Heart right ventricle (tissue), 16 donors: ENCODE results near the gene SLC51B. TPM values are rescaled to one million over a fixed set of nuclear protein-coding genes. Genes with fewer than 3 reads are reported as not detected.
"Not testable (repeated sequence)": the region's sequence is repeated elsewhere in the genome, so short reads cannot be mapped to it uniquely, and the experiment has no call there.

Source experiments
- ATAC-seq, 8 donors: fragments of 200-7000 bp; cut with Tn5 transposase; one replicate each; pipeline ENCODE4 v1.9.1; 2020; ENCODE audit warnings: mild to moderate bottlenecking in 8 of 8, moderate library complexity in 8 of 8, moderate number of reproducible peaks in 1 of 8
- DNase-seq, 2 donors: peaks; one replicate each; pipeline ENCODE4 v3.0.0-alpha.2; 2020
- H3K27ac ChIP-seq, 10 donors: fragments of 200-600 bp; sonication (generic) in 2 of 10; one replicate each; pipeline versions ENCODE4 v1.5.0 to v1.8.0; 2020 to 2022; ENCODE audit warnings: mild to moderate bottlenecking in 3 of 10
- H3K27me3 ChIP-seq, 7 donors: fragments of 200-600 bp; one replicate each; pipeline ENCODE4 v1.8.0; 2021 to 2022; ENCODE audit warnings: mild to moderate bottlenecking in 2 of 7
- H3K36me3 ChIP-seq, 9 donors: fragments of 200-600 bp; sonication (generic) in 1 of 9; one replicate each; pipeline versions ENCODE4 v1.5.0 to v1.8.0; 2020 to 2022; ENCODE audit warnings: mild to moderate bottlenecking in 2 of 9
- H3K4me1 ChIP-seq, 9 donors: fragments of 200-600 bp; sonication (generic) in 1 of 9; one replicate each; pipeline versions ENCODE4 v1.5.0 to v1.8.0; 2020 to 2022; ENCODE audit warnings: mild to moderate bottlenecking in 4 of 9
- H3K4me3 ChIP-seq, 10 donors: fragments of 200-600 bp; sonication (generic) in 2 of 10; one replicate each; pipeline versions ENCODE4 v1.5.0 to v1.8.0; 2020 to 2022; ENCODE audit warnings: mild to moderate bottlenecking in 7 of 10, moderate library complexity in 2 of 10
- H3K9me3 ChIP-seq, 11 donors: fragments of 200-600 bp in 10 of 11; sonication (generic) in 2 of 11; one replicate each; pipeline versions ENCODE4 v1.5.0 to v1.8.0; 2013 to 2022; ENCODE audit warnings: mild to moderate bottlenecking in 2 of 11, control low read depth in 1 of 11, moderate library complexity in 1 of 11
- WGBS, 2 donors: extraction: QIAGEN DNeasy Blood & Tissue Kit; methylation state at CpG; one replicate each; pipeline ENCODE4 v1.1.7; 2013; ENCODE audit warnings: inconsistent platforms in 1 of 2; 5-methylcytosine and 5-hydroxymethylcytosine counted together
- intact Hi-C, 10 donors: fragments of 100-400 bp; cut with DNase I; formaldehyde crosslinking; loops; one replicate each; pipeline versions ENCODE4 v1.11.1 to v1.14.2; 2022
- polyA plus RNA-seq, 2 donors: library from polyadenylated mRNA; stranded (reverse); fragments of 200-250 nt; gene quantifications; one replicate each; pipeline ENCODE4 v1.2.3, GENCODE V29; 2013
- total RNA-seq, 10 donors: library from RNA; stranded (reverse); fragmentation: NEBNext Ultra II Directional in 3 of 10; extraction: Animal tissue kit (Norgen Biotek cat#: 25700) in 3 of 10; gene quantifications; one replicate each; pipeline versions ENCODE4 v1.2.1 to v1.2.4, GENCODE V29; 2021 to 2023
- TF ChIP-seq, protein P1 (sequence below), 9 donors: fragments of 200-600 bp; sonication (generic) in 2 of 9; IDR thresholded peaks; one replicate each; pipeline versions ENCODE4 v1.5.0 to v1.8.0; 2021 to 2022; ENCODE audit warnings: antibody characterized with exemption in 9 of 9, mild to moderate bottlenecking in 5 of 9, moderate library complexity in 1 of 9
- donor health status: Arrhythmogenic right ventricular cardiomyopathy.
- donor health status: ischemic (EF 13 %, LVEDD 7.1; RV severe dilation, severe dysfunction).
- donor health status: healthy with polysubstance abuse.
- donor health status: DM: no; HTN: yes; CAD: no.
- donor health status: DM: no; HTN: no; CAD: no.
- donor health status: ischemic (EF 25% LVEDD 6.9; RV normal size, moderate dysfunction).
- donor health status: ischemic (EF 25% LVEDD 5.7; RV mildly dilated, moderate dysfunction).
- donor health status: healthy.
- donor health status: DM: yes; HTN: yes; CAD: no.
- donor health status: Ischemic cardiomyopathy.
- donor health status: ischemic (EF 35%, LVEDD 5.7; RV mildly dilated, moderate dysfunction).
- donor health status: nonischemic (EF 11% LVEDD 7.7; RV severe dilation, severe dysfunction).
- donor health status: DM: yes; HTN: yes; CAD: no.
- donor health status: PGD.
- donor health status: ischemic (EF 29% LVEDD 5.4; RV normal size, mild dysfunction).
- donor health status: nonischemic (EF 23%, LVEDD 6.1; RV moderate dilation, normal function).

The SLC51B gene
- total and polyA plus RNA-seq, 12 donors, result 0.43 TPM; not detected in 11

GRCh38 chr15:65006876-65007275, 38.3 kb upstream of the SLC51B start:
- TF ChIP-seq, protein P1, sequence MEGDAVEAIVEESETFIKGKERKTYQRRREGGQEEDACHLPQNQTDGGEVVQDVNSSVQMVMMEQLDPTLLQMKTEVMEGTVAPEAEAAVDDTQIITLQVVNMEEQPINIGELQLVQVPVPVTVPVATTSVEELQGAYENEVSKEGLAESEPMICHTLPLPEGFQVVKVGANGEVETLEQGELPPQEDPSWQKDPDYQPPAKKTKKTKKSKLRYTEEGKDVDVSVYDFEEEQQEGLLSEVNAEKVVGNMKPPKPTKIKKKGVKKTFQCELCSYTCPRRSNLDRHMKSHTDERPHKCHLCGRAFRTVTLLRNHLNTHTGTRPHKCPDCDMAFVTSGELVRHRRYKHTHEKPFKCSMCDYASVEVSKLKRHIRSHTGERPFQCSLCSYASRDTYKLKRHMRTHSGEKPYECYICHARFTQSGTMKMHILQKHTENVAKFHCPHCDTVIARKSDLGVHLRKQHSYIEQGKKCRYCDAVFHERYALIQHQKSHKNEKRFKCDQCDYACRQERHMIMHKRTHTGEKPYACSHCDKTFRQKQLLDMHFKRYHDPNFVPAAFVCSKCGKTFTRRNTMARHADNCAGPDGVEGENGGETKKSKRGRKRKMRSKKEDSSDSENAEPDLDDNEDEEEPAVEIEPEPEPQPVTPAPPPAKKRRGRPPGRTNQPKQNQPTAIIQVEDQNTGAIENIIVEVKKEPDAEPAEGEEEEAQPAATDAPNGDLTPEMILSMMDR (IDR thresholded peaks at IDR 0.05), result no peak
- 90 to 93% methylated on average over 3 of the region's 3 CpGs for WGBS, 2 donors
- ATAC-seq (no peak), DNase-seq (no peak)
- H3K27ac ChIP-seq, result no peak overlapping the region
- no peaks in the 10 kb centered on the region for H3K27me3 ChIP-seq
- H3K9me3 ChIP-seq, result no peaks in the 10 kb centered on the region
- no peaks in the 10 kb centered on the region for H3K4me1 ChIP-seq
- intact Hi-C loops, result no loop called here
- peaks cover 0 to 80% (median 4%) of the 10 kb centered on the region in 9 donors for H3K36me3 ChIP-seq
- H3K4me3 ChIP-seq, result no peak overlapping the region

DNA sequence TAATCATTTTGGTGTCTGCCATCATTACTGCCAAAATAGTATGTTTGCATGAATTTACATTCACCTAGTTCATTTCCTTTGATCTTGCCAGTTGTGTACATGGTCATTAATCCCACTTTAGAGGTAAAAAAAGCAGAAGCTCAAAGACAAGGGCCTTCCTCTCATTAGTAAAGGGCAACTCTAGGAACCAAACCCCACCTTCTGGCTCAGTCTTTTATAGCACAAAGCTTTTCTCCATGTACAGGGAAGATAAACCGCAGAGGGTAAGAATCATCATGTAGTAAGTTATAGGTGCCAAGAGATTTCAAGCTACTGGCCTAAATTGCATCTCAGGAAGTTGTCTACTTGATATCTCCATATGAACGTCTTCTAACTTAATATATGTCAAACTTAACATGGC, 36.2 kb upstream of the SLC51B start:
- ATAC-seq, result no peak
- Histone ChIP-seq H3K4me3 (no peak overlapping the region), H3K9me3 (peaks cover 0 to 11% (median 7%) of the 10 kb centered on the region in 11 donors), H3K27ac (no peak overlapping the region), H3K27me3 (no peaks in the 10 kb centered on the region), H3K36me3 (peaks cover 0 to 79% (median 17%) of the 10 kb centered on the region in 9 donors), H3K4me1 (no peaks in the 10 kb centered on the region)
- TF ChIP-seq, protein P1 (IDR thresholded peaks at IDR 0.05), result no peak
- intact Hi-C loops, result no loop called here
- DNase-seq, result no peak
- WGBS, 2 donors, result 68 to 72% methylated on average over 2 of the region's 2 CpGs

- not testable (repeated sequence) for H3K27ac ChIP-seq, DNase-seq
- WGBS, 2 donors, result 93 to 96% methylated on average over 4 of the region's 4 CpGs
Measured at GRCh38 chr15:65011198-65011597, 34.0 kb upstream of the SLC51B start.

DNA sequence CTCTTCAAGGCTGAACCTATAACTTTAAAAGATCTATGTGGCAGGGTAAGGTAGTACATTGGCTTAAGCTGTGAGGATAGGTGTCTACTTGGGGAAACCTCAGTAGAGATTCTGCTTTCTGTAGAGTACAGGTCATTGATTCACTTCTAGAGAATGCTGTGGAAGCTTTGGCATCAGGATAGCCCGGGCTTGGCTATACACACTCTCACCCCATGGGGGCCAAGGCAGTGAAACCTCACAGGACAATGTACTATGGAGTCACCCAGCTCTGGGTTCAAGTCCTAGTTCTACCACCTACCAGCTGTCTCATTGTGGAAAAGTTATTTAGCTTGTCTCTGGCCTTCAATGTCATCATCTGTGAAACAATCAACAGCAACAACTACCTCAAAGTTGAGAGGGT, 24.8 kb upstream of the SLC51B start:
- TF ChIP-seq, protein P1 (IDR thresholded peaks at IDR 0.05), result no peak
- peaks cover 0 to 100% (median 42%) of the 10 kb centered on the region in 9 donors for H3K36me3 ChIP-seq
- no peak overlapping the region for H3K27ac ChIP-seq
- ATAC-seq, result no peak
- no peak overlapping the region for H3K4me3 ChIP-seq
- no peak for DNase-seq
- no peaks in the 10 kb centered on the region for H3K27me3 ChIP-seq
- WGBS, 2 donors, result 93% methylated on average over 1 of the region's 1 CpG
- no peaks in the 10 kb centered on the region for H3K4me1 ChIP-seq
- intact Hi-C loops, result loop anchor here in 1 of 10 donors (1.0 kb wide), 1 partner anchor 42 kb away; no protein-coding TSS in a partner anchor
- no peaks in the 10 kb centered on the region for H3K9me3 ChIP-seq

More at GRCh38 chr15:65011198-65011597, 34.0 kb upstream of the SLC51B start:
- H3K4me3 ChIP-seq, ATAC-seq, H3K27me3 ChIP-seq, intact Hi-C loops, H3K4me1 ChIP-seq: not testable (repeated sequence)
- peaks cover 0 to 13% (median 7%) of the 10 kb centered on the region in 11 donors for H3K9me3 ChIP-seq
- H3K36me3 ChIP-seq, result peaks cover 0 to 79% (median 35%) of the 10 kb centered on the region in 9 donors

GRCh38 chr15:65021488-65021887, 23.7 kb upstream of the SLC51B start:
- H3K27me3 ChIP-seq, result no peaks in the 10 kb centered on the region
- H3K36me3 ChIP-seq, result peaks cover 0 to 99% (median 45%) of the 10 kb centered on the region in 9 donors
- TF ChIP-seq, protein P1 (IDR thresholded peaks at IDR 0.05), result no peak
- no peak for ATAC-seq
- intact Hi-C loops, result no loop called here
- no peak overlapping the region for H3K4me3 ChIP-seq
- no peak overlapping the region for H3K27ac ChIP-seq
- no peaks in the 10 kb centered on the region for H3K9me3 ChIP-seq
- no peak for DNase-seq
- H3K4me1 ChIP-seq, result no peaks in the 10 kb centered on the region
